IPS DF 6.9 (cell line): ENCODE measurements around the gene DUS1L.

Source experiments
- DNase-seq: peaks from one replicate; pipeline ENCODE4 v3.0.0-alpha.2; 2013; ENCODE audit warnings: low read depth, low spot score
- H3K27ac ChIP-seq: one replicate; pipeline ENCODE4 v1.5.1; 2013; ENCODE audit warnings: low read length, control low read depth
- H3K27me3 ChIP-seq: 2 replicates; pipeline ENCODE4 v1.6.1; 2013; ENCODE audit warnings: mild to moderate bottlenecking, low read length; ENCODE audit not compliant: control insufficient read depth, insufficient read depth
- H3K36me3 ChIP-seq: 2 replicates; pipeline ENCODE4 v1.6.1; 2013; ENCODE audit warnings: low read length; ENCODE audit not compliant: control insufficient read depth, insufficient read depth
- H3K4me1 ChIP-seq: 2 replicates; pipeline ENCODE4 v1.6.1; 2013; ENCODE audit warnings: low read length; ENCODE audit not compliant: control insufficient read depth, insufficient read depth
- H3K4me3 ChIP-seq: 2 replicates; pipeline ENCODE4 v1.5.1; 2013; ENCODE audit warnings: mild to moderate bottlenecking, low read length
- H3K9me3 ChIP-seq: 2 replicates; pipeline ENCODE4 v1.6.1; 2013; ENCODE audit warnings: low read length, inconsistent platforms; ENCODE audit not compliant: control insufficient read depth, insufficient read depth
- WGBS: extraction: QIAGEN DNeasy Blood & Tissue Kit; methylation state at CpG from one replicate; pipeline ENCODE4 v1.1.7; 2013; ENCODE audit warnings: mixed read lengths, missing lambda C conversion rate; ENCODE audit not compliant: insufficient read length, insufficient coverage; 5-methylcytosine and 5-hydroxymethylcytosine counted together

DUS1L gene

DNA sequence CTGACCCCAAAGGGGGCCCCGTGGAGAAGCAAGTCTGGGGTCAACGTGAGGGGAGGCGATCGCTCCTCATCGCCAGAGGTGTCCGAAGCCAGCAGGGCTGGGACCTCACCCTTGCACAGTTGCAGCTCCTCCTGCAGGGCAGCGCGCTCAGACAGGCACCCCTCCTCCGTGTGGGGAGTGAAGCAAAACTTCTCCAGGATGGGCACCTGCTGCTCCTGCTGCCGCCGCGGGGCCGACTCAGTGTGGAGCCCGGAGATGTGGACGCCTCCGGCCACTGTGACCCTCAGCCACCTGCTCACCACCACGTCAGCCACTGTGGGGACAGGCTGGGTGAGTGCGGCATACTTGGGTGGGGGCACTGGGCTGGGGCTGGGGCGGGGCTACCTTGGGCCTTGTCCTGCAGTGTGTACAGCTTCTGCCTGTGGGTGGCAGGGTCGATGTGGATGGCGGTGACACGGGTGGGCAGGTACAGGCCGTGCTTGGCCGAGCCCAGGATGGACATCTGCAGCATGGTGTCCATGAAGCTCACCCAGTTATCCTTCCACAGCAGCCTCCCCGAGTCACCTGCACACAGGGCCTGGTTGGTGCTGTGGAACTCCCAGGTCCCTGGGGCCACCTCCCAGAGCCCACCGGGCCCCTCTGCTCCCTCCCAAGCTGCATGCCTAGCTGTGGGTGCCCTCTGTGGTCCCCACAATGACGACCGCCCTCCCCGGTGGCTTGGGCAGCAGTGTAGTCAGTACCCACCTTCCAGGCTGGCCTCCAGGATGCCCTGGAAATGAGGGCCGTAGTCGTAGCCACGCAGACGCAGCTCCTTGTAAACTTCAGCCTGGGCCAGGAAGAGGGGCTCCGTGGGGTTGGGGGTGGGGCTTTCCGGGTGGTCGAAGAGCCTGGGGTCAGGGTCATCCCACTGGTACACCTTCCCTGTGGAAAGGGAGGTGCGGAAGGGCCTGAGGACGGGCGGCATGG, 21.6 kb upstream of the DUS1L start:
- DNase-seq, result no peak
- Histone ChIP-seq H3K27ac (no peak overlapping the region), H3K9me3 (no peaks in the 10 kb centered on the region), H3K36me3 (peaks cover 99% of the 10 kb centered on the region), H3K4me1 (no peaks in the 10 kb centered on the region), H3K4me3 (no peak overlapping the region), H3K27me3 (no peaks in the 10 kb centered on the region)
- WGBS, result no CpG with 5 or more reads among the region's 39 CpGs

DNA sequence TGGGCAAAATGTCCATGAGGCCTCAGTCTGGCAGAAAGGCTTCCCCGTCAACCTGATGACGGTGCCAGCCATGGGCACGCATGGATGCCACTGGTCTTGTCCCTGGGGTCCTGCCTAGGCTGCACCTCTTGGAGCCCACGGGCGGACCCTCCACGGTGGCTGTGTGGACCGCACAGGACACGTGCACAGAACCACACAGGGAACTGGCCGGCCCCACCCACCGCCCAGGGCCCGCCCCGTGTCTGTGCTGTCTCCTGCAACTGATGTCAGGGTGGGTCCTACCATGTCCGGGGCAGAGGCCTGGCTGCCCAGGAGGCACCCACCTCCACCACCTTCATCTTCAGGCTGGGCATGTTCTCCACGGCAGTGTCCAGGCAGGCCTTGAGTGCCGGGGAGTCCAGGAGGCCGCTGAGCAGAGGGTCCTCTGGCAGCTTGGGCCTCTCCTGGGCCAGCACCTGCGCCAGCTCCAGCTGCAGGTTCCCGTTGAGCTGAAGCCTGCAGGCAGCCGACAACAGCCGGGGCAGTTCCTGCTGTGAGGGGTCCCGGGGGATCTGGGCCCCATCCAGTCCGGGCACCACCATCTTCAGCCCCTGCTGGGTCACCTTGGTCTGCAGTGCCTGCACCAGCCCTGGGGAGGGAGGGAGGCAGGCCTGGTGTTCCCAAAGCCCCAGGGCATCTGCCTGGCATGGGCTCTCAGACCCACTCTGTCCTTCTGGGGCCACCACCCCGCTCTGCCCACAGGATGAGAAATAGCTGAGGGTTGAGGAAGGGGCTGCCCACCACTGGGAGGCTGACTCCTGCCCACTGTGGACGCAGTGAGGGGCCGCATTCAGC, 20.5 kb upstream of the DUS1L start:
- Histone ChIP-seq H3K36me3 (peaks cover 99% of the 10 kb centered on the region), H3K27me3 (no peaks in the 10 kb centered on the region)
- no CpG with 5 or more reads among the region's 25 CpGs for WGBS

DNA sequence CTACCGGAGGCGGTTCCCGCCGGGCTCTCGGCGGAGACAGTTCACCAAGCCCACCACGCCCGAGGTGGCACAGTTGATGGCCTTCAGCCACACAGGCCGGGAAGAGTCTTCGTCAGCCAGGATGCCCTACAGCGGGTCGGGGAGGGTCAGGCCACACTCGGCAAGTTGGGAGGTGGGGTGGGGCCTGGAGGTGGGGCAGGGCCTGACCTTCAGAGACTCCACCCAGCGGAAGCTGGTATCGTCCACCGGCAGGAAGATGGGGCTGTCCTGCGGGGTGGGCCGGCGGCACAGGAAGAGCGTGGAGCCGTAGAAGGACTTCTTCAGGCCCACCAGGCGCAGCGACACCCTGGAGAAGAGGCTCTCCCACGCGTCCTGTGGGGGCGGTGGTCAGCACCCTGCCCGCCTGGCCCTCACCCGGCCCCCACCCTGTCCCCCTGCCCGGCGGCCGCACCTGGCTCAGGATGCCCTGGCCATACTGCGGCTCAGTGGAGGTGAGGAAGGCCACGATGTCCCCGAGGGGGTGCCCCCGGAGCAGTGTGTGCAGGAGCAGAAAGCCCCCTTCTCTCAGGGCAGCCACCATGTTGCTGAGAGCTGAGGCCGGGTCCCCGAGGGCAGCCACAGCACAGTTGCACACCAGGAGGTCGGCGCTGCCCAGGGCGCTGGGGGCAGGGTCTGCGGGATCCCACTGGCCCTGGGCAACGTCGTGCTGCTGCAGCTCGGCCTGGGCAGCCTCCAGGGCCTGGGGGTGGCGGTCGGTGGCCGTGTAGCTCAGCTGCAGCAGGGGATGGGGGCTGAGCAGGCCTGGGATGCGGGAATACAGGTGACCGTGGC, 19.6 kb upstream of the DUS1L start:
- Histone ChIP-seq H3K36me3 (peaks cover 99% of the 10 kb centered on the region), H3K27me3 (no peaks in the 10 kb centered on the region)
- no CpG with 5 or more reads among the region's 49 CpGs for WGBS

More for the DNA sequence above, 20.5 kb upstream of the DUS1L start:
- Histone ChIP-seq H3K4me3 (no peak overlapping the region), H3K4me1 (no peaks in the 10 kb centered on the region), H3K27ac (no peak overlapping the region), H3K9me3 (no peaks in the 10 kb centered on the region)
- DNase-seq, result no peak

DNA sequence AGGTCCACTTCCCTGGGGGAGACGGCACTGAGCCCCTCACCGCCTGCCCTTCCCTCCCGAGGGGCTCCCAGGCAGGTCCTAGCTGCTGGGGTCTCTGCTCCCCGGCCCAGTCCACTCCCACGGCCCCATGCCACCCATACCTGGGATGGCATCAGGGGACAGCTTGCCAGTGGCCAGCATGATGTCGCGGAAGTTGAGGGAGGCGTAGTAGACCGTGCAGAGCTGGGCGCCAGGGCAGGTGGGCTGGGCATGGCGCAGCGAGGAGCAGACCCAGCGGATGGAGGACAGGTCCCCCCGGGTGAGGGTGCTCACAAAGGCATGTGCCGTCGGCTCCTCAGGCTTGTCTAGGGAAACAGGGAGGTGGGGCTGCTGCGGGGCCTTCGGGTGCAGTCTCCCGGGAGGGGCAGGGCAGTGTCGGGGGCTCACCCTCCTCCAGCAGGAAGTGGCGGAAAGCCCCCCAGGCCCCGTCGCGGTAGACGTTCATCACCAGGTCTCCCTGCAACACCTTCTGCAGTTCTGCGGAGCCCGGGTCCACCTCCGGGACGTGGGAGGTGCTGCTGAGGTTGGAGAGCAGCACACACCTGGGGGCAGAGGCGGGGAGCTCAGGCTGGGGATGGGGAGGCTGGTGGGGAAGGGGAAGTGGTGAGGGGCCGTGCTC, 18.9 kb upstream of the DUS1L start:
- Histone ChIP-seq H3K36me3 (peaks cover 96% of the 10 kb centered on the region), H3K9me3 (no peaks in the 10 kb centered on the region), H3K4me1 (no peaks in the 10 kb centered on the region), H3K27ac (no peak overlapping the region), H3K4me3 (no peak overlapping the region), H3K27me3 (no peaks in the 10 kb centered on the region)
- no CpG with 5 or more reads among the region's 31 CpGs for WGBS
- no peak for DNase-seq

More for the DNA sequence above, 19.6 kb upstream of the DUS1L start:
- no peaks in the 10 kb centered on the region for H3K4me1 ChIP-seq
- no peaks in the 10 kb centered on the region for H3K9me3 ChIP-seq
- H3K4me3 ChIP-seq, result no peak overlapping the region
- DNase-seq, result no peak
- H3K27ac ChIP-seq, result no peak overlapping the region

DNA sequence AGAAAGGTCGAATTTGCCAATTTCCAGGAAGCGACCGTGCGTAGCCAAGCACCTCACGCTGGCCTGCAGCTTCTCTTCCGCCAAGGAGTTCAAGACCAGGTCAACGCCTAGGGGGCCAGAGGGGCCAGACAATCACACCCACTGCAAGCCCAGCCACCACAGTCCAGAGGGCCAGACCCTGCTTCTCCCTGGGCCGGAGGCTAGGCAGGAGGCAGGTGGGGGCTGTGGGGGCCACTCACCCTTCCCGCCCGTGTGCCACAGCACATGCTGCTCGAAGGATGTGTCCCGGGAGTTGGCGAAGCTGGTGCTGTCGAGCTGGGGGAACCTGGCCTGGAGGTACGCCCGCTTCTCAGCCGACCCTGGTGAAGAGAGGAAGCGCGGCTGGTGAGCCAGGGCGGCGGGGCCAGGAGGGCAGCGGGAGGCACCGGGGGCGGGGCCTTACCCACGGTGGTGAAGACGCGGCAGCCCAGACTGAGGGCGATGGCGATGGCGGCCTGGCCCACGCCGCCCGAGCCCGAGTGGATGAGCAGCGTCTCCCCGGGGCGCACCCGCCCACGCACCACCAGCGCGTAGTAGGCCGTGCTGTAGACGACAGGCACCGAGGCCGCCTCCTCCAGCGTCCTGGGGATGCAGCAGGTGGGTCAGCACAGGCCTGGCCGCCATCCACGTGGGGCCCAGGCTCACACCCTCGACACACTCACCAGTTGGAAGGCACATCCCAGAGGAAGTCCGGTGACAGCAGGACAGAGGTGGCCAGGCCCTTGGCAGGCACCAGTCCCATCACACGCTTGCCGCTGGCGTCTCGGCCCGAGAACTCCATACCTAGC, 18.1 kb upstream of the DUS1L start:
- Histone ChIP-seq H3K27ac (no peak overlapping the region), H3K27me3 (no peaks in the 10 kb centered on the region), H3K4me3 (no peak overlapping the region), H3K4me1 (no peaks in the 10 kb centered on the region), H3K36me3 (peaks cover 95% of the 10 kb centered on the region), H3K9me3 (no peaks in the 10 kb centered on the region)
- no CpG with 5 or more reads among the region's 55 CpGs for WGBS
- DNase-seq, result no peak

DNA sequence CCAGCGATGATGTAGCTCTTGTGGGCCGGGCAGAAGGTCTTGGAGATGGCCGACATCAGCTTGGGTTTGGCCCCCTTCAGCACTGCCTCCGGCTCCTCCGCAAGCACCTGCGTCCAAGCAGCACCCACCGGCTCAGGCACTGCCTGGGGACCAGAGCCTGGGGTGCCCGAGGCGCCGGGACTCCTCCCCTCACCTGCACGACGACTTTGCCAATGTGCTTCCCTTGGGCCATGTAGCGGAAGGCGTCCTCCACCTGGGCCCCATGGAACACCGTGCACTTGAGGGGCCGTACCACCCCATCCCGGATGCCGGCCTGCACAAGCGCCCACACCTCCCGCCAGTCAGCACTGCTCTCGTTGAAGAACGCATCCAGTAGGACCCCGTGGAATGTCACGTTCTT, 17.4 kb upstream of the DUS1L start:
- no CpG with 5 or more reads among the region's 24 CpGs for WGBS
- H3K27me3 ChIP-seq, result no peaks in the 10 kb centered on the region
- DNase-seq, result no peak
- no peak overlapping the region for H3K27ac ChIP-seq
- no peaks in the 10 kb centered on the region for H3K9me3 ChIP-seq
- H3K4me1 ChIP-seq, result no peaks in the 10 kb centered on the region
- H3K36me3 ChIP-seq, result peaks cover 92% of the 10 kb centered on the region
- H3K4me3 ChIP-seq, result no peak overlapping the region

DNA sequence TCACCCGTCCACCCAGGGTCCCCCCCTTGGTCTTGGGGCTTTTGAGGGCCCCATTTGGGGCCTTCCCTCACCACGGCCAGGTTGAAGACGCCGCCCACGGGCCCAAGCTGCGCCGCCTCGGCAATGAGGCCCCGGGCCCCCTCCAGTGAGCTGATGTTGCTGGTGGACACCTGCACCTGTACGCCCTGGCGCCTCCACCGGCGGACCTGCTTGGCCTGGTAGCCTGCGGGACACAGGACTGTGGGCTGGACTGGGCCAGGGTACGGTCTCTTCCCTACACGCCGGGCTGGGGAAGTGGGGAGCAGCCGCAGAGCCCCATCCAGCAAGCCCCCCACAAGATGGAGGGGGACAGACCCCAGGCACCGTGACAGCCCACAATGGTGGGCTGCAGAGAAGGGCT, 16.9 kb upstream of the DUS1L start:
- Histone ChIP-seq H3K4me3 (no peak overlapping the region), H3K9me3 (no peaks in the 10 kb centered on the region), H3K27ac (no peak overlapping the region), H3K27me3 (no peaks in the 10 kb centered on the region), H3K4me1 (no peaks in the 10 kb centered on the region), H3K36me3 (peaks cover 90% of the 10 kb centered on the region)
- no CpG with 5 or more reads among the region's 19 CpGs for WGBS
- no peak for DNase-seq

DNA sequence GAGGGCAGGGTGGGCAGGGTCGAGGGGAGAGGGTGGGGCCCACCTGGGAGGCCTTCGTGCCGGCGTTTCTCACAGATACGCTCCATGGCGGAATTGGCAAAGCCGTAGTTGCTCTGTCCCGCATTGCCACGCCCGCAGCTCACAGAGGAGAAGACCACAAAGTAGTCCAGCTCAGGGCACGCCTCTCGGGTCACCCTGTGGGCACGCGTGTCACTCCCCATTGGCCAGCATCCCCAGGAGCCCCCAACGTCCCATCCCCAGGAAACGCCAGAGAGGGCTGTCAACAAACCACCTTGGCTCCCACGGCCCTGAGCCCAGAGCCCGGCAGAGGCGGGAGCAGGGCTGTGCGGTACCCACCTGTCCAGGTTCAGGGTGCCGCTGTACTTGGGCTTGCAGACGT, 16.4 kb upstream of the DUS1L start:
- no peak overlapping the region for H3K4me3 ChIP-seq
- H3K27me3 ChIP-seq, result no peaks in the 10 kb centered on the region
- DNase-seq, result no peak
- peaks cover 1% of the 10 kb centered on the region; the same call in 1 of the 2 replicates for H3K4me1 ChIP-seq
- H3K27ac ChIP-seq, result no peak overlapping the region
- no CpG with 5 or more reads among the region's 22 CpGs for WGBS
- H3K36me3 ChIP-seq, result peaks cover 85% of the 10 kb centered on the region
- no peaks in the 10 kb centered on the region for H3K9me3 ChIP-seq

DNA sequence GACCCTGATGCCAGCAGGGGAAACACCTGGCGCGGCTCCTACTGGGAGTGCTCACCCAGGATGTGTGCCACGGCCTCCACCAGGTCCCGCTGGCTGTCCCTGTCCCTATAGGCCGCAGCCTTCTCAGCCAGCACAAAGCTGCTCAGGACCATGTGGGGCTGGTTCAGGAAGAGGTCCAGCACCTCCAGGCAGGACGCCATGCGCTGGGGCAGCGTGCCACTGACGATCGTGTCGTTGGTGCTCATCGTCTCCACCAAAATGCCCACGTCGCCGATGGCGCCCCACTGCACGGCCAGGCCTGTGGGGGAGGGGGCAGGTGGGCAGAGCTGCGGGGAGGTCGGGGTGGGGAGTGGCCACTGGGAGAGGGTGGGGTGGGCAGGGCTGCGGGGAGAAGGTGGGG, 15.9 kb upstream of the DUS1L start:
- no peak overlapping the region for H3K4me3 ChIP-seq
- no peaks in the 10 kb centered on the region for H3K27me3 ChIP-seq
- DNase-seq, result no peak
- WGBS, result no CpG with 5 or more reads among the region's 20 CpGs
- H3K4me1 ChIP-seq, result peaks cover 1% of the 10 kb centered on the region; the same call in 1 of the 2 replicates
- no peak overlapping the region for H3K27ac ChIP-seq
- peaks cover 82% of the 10 kb centered on the region for H3K36me3 ChIP-seq
- no peaks in the 10 kb centered on the region for H3K9me3 ChIP-seq
